Pons (tissue), 1 donor: ENCODE results near the gene AQP10.
A peak's percentile ranks its signal among the peaks of the same experiment; 100 is the strongest.
"Not testable (repeated sequence)": the region's sequence is repeated elsewhere in the genome, so short reads cannot be mapped to it uniquely, and the experiment has no call there.

Experiments used
- DNase-seq: peaks from one replicate; pipeline ENCODE4 v3.0.0-alpha.2; 2016; ENCODE audit warnings: low spot score

The AQP10 gene

GRCh38 chr1:154344977-154345837 lies 24.3 kb downstream of the AQP10 start:
- peak; percentile 11 for DNase-seq

GRCh38 chr1:154346276-154346917 lies 25.5 kb downstream of the AQP10 start:
- no peak for DNase-seq

- no peak for DNase-seq
Observed at GRCh38 chr1:154347961-154348360, 27.1 kb downstream of the AQP10 start.

GRCh38 chr1:154348429-154349076 lies 27.7 kb downstream of the AQP10 start:
- DNase-seq, result no peak

- DNase-seq, result no peak
Observed at GRCh38 chr1:154349121-154349520, 28.2 kb downstream of the AQP10 start.

GRCh38 chr1:154350383-154350782 lies 29.5 kb downstream of the AQP10 start:
- no peak for DNase-seq

- DNase-seq, result no peak
Observed at GRCh38 chr1:154351363-154352068, 30.6 kb downstream of the AQP10 start.

- DNase-seq, result no peak
Observed at GRCh38 chr1:154352245-154352580, 31.3 kb downstream of the AQP10 start.

- no peak for DNase-seq
Observed at GRCh38 chr1:154352581-154353459, 31.9 kb downstream of the AQP10 start.

- peak; percentile 55 for DNase-seq
Observed at GRCh38 chr1:154353460-154353904, 32.6 kb downstream of the AQP10 start.

- no peak for DNase-seq
Observed at GRCh38 chr1:154353966-154354365, 33.1 kb downstream of the AQP10 start.

- no peak for DNase-seq
Observed at GRCh38 chr1:154358519-154358918, 37.6 kb downstream of the AQP10 start.

GRCh38 chr1:154360288-154360687 lies 39.4 kb downstream of the AQP10 start:
- no peak for DNase-seq

- not testable (repeated sequence) for DNase-seq
Observed at GRCh38 chr1:154360881-154361280, 40.0 kb downstream of the AQP10 start.

GRCh38 chr1:154361357-154361756 lies 40.5 kb downstream of the AQP10 start:
- DNase-seq, result no peak

GRCh38 chr1:154371436-154371835 lies 50.5 kb downstream of the AQP10 start:
- DNase-seq, result no peak

GRCh38 chr1:154373777-154374357 lies 53.0 kb downstream of the AQP10 start:
- not testable (repeated sequence) for DNase-seq
